ENCODE data around the gene TAF7.
A peak's percentile ranks its signal among the peaks of the same experiment; 100 is the strongest.
"Not testable (repeated sequence)": the region's sequence is repeated elsewhere in the genome, so short reads cannot be mapped to it uniquely, and the experiment has no call there.

The TAF7 gene

GRCh38 chr5:141338538-141339306, 18.1 kb upstream of the TAF7 start, which contains the start of gene PCDHGA2:
PCDHGA2 (plus strand) TSS chr5:141338760.
- DNase-seq (ENCODE audit: low read depth in 2 of 2): no peak

GRCh38 chr5:141332571-141332970, 12.0 kb upstream of the TAF7 start:
- not testable (repeated sequence) for DNase-seq (ENCODE audit: low read depth in 2 of 2)

- no peak for DNase-seq (ENCODE audit: low read depth in 2 of 2)
These were observed 9.9 kb upstream of the TAF7 start, which contains the start of gene PCDHGA1 for GRCh38 chr5:141330299-141331080. PCDHGA1 (plus strand) TSS chr5:141330514.

- DNase-seq (ENCODE audit: low read depth in 2 of 2): no peak
These were observed 7.6 kb upstream of the TAF7 start for GRCh38 chr5:141328231-141328630.

GRCh38 chr5:141326088-141326854, 5.7 kb upstream of the TAF7 start:
- DNase-seq (ENCODE audit: low read depth in 2 of 2): peak; percentile 45 to 51

- no peak for DNase-seq (ENCODE audit: low read depth in 2 of 2)
These were observed 1.7 kb upstream of the TAF7 start for GRCh38 chr5:141322261-141322660.

GRCh38 chr5:141319699-141320098, 885 bp downstream of the TAF7 start:
- no peak for DNase-seq (ENCODE audit: low read depth in 2 of 2)

- no peak for DNase-seq (ENCODE audit: low read depth in 2 of 2)
These were observed 1.4 kb downstream of the TAF7 start for GRCh38 chr5:141319202-141319601.

GRCh38 chr5:141316963-141317362, 3.6 kb downstream of the TAF7 start:
- DNase-seq (ENCODE audit: low read depth in 2 of 2): not testable (repeated sequence)

- DNase-seq (ENCODE audit: low read depth in 2 of 2): no peak
These were observed 6.9 kb downstream of the TAF7 start for GRCh38 chr5:141313711-141314110.

GRCh38 chr5:141306630-141307029, 14.0 kb downstream of the TAF7 start:
- no peak for DNase-seq (ENCODE audit: low read depth in 2 of 2)

- DNase-seq (ENCODE audit: low read depth in 2 of 2): no peak
These were observed 16.8 kb downstream of the TAF7 start, which contains the start of gene SLC25A2 for GRCh38 chr5:141303756-141304155. SLC25A2 (minus strand) TSS chr5:141304049; CDS start chr5:141303865, 184 bp downstream.

GRCh38 chr5:141298376-141298775, 22.2 kb downstream of the TAF7 start:
- DNase-seq (ENCODE audit: low read depth in 2 of 2): no peak

- no peak for DNase-seq (ENCODE audit: low read depth in 2 of 2)
These were observed 47.7 kb downstream of the TAF7 start for GRCh38 chr5:141272906-141273305.

- DNase-seq (ENCODE audit: low read depth in 2 of 2): no peak
These were observed 51.4 kb downstream of the TAF7 start for GRCh38 chr5:141269195-141269594.

Measured in stimulated activated CD4-positive, alpha-beta T cell treated with anti-CD3 and anti-CD28 coated beads, Interleukin-4, amount 100 ng/mL, for 48 hours (primary cell).